SK-N-SH (cell line): ENCODE measurements around the gene MST1.

Experiments
- FOSL2 ChIP-seq: IDR thresholded peaks from 2 replicates; pipeline ENCODE4 v1.4.0; 2012; ENCODE audit warnings: low read depth, mild to moderate bottlenecking, moderate library complexity, borderline replicate concordance
- POLR2AphosphoS5 ChIP-seq: IDR thresholded peaks from 2 replicates; pipeline ENCODE4 v1.6.1; 2012; ENCODE audit warnings: low read depth, low read length

GRCh38 chr3:49722896-49723295 is 33.6 kb upstream of the MST1 start:
- TF ChIP-seq FOSL2 = no peak
- TF ChIP-seq POLR2AphosphoS5 = no peak
